ENCODE measurements around the gene TMPRSS4. TPM values are rescaled to one million over a fixed set of nuclear protein-coding genes. Genes with fewer than 3 reads are reported as not detected.

TMPRSS4 gene
- total and polyA plus RNA-seq, 4 donors, result 0.96 to 6.5 TPM; not detected in 2

DNA sequence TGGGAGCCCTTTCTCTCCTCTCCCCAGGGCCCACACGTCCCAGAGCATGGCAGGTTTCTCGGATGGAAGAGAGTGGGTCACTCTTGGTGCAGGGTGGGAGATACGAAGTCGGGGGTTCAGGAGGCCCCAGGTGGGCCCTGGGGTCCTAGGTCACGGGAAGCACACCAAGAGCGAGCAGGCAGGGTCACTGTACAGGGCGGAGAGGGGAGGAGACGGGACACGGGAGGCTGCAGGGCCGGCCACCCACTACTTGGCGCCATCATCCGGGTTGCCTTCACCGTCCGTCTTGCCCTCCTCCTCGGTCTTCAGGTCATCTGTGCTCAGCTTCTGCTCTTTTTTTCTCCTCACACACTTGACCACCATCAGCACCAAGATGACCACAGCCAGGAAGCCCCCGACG, 89.8 kb downstream of the TMPRSS4 start:
- DNase-seq (no peak), ATAC-seq (ENCODE audit: low FRiP score) (no peak)
- no peaks in the 10 kb centered on the region for H3K4me1 ChIP-seq (ENCODE audit: control insufficient read depth in 1 of 2, insufficient read depth in 2 of 2, low read length in 2 of 2)
- 90 to 93% methylated on average over 7 to 17 of the region's 17 CpGs for WGBS, 2 donors
- intact Hi-C loops (cut with DNase I), result no loop called here
- H3K27me3 ChIP-seq (ENCODE audit: control insufficient read depth in 1 of 2, insufficient read depth in 2 of 2, low read length in 1 of 2), result no peaks in the 10 kb centered on the region
- H3K27ac ChIP-seq (ENCODE audit: low read depth in 1 of 2, low read length in 2 of 2), result no peak overlapping the region
- no peaks in the 10 kb centered on the region for H3K36me3 ChIP-seq (ENCODE audit: control insufficient read depth in 1 of 2, insufficient read depth in 2 of 2, low read length in 1 of 2)
- no peaks in the 10 kb centered on the region for H3K9me3 ChIP-seq (ENCODE audit: control insufficient read depth, low read length)
- H3K4me3 ChIP-seq (ENCODE audit: low read length in 2 of 2), result no peak overlapping the region

DNA sequence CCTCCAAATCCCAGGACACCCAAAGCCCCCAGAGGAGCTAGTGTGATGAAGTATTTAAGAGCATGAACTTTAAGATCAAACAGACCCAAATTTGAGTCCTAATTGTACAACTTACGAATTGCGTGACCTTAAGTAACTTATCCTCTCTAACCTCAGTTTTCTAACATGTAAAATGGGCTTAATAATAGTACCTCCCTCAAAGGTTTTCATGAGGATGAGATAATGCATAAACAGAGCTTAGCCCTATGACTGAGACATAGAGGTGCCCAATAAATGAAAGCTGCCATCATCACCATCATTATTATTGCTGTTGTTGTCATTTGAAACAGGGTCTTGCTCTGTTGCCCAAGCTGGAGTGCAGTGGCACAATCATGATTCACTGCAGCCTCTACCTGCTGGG, 90.4 kb downstream of the TMPRSS4 start:
- DNase-seq, result no peak
- ATAC-seq (ENCODE audit: low FRiP score), result no peak
- H3K36me3 ChIP-seq (ENCODE audit: control insufficient read depth in 1 of 2, insufficient read depth in 2 of 2, low read length in 1 of 2), result no peaks in the 10 kb centered on the region
- no peak overlapping the region for H3K27ac ChIP-seq (ENCODE audit: low read depth in 1 of 2, low read length in 2 of 2)
- H3K9me3 ChIP-seq (ENCODE audit: control insufficient read depth, low read length), result no peaks in the 10 kb centered on the region
- no peaks in the 10 kb centered on the region for H3K27me3 ChIP-seq (ENCODE audit: control insufficient read depth in 1 of 2, insufficient read depth in 2 of 2, low read length in 1 of 2)
- intact Hi-C loops (cut with DNase I), result no loop called here
- no peak overlapping the region for H3K4me3 ChIP-seq (ENCODE audit: low read length in 2 of 2)
- H3K4me1 ChIP-seq (ENCODE audit: control insufficient read depth in 1 of 2, insufficient read depth in 2 of 2, low read length in 2 of 2), result no peaks in the 10 kb centered on the region
- 93 to 95% methylated on average over 2 of the region's 2 CpGs for WGBS, 2 donors

GRCh38 chr11:118167906-118168305, 91.0 kb downstream of the TMPRSS4 start:
- DNase-seq (no peak), ATAC-seq (ENCODE audit: low FRiP score) (no peak)
- WGBS, 2 donors, result 89 to 91% methylated on average over 12 of the region's 12 CpGs
- no peak overlapping the region for H3K27ac ChIP-seq (ENCODE audit: low read depth in 1 of 2, low read length in 2 of 2)
- no peak overlapping the region for H3K4me3 ChIP-seq (ENCODE audit: low read length in 2 of 2)
- intact Hi-C loops (cut with DNase I), result no loop called here
- H3K27me3 ChIP-seq (ENCODE audit: control insufficient read depth in 1 of 2, insufficient read depth in 2 of 2, low read length in 1 of 2), result no peaks in the 10 kb centered on the region
- H3K9me3 ChIP-seq (ENCODE audit: control insufficient read depth, low read length), result no peaks in the 10 kb centered on the region
- H3K36me3 ChIP-seq (ENCODE audit: control insufficient read depth in 1 of 2, insufficient read depth in 2 of 2, low read length in 1 of 2), result no peaks in the 10 kb centered on the region
- H3K4me1 ChIP-seq (ENCODE audit: control insufficient read depth in 1 of 2, insufficient read depth in 2 of 2, low read length in 2 of 2), result no peaks in the 10 kb centered on the region

DNA sequence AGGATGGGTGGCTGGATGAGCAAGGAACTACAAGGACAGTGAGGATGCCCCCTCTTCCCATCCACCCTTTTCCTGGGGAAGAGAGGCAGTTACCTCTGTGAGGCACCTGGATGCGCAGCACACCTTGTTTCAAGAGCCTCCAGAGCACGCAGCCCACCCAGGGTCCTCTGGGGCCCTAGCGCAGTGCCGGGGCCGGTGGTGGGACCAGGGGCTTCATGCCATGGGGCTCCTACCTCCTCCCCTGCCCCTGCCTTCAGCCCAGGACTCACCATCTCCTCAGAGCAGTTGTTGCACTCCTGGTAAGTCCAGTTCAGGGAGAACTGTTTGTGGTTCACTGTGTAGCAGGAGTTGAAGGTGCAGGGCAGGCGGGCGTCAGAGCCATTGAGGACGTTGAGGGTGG, 91.4 kb downstream of the TMPRSS4 start:
- intact Hi-C loops (cut with DNase I), result no loop called here
- Histone ChIP-seq H3K27ac (ENCODE audit: low read depth in 1 of 2, low read length in 2 of 2) (no peak overlapping the region), H3K27me3 (ENCODE audit: control insufficient read depth in 1 of 2, insufficient read depth in 2 of 2, low read length in 1 of 2) (no peaks in the 10 kb centered on the region), H3K4me1 (ENCODE audit: control insufficient read depth in 1 of 2, insufficient read depth in 2 of 2, low read length in 2 of 2) (no peaks in the 10 kb centered on the region), H3K36me3 (ENCODE audit: control insufficient read depth in 1 of 2, insufficient read depth in 2 of 2, low read length in 1 of 2) (no peaks in the 10 kb centered on the region), H3K9me3 (ENCODE audit: control insufficient read depth, low read length) (no peaks in the 10 kb centered on the region), H3K4me3 (ENCODE audit: low read length in 2 of 2) (no peak overlapping the region)
- DNase-seq, result no peak
- no peak for ATAC-seq (ENCODE audit: low FRiP score)
- WGBS, 2 donors, result 91 to 92% methylated on average over 8 of the region's 8 CpGs

GRCh38 chr11:118168751-118169150, 91.9 kb downstream of the TMPRSS4 start:
- intact Hi-C loops (cut with DNase I), result no loop called here
- no peak for ATAC-seq (ENCODE audit: low FRiP score)
- Histone ChIP-seq H3K9me3 (ENCODE audit: control insufficient read depth, low read length) (no peaks in the 10 kb centered on the region), H3K27ac (ENCODE audit: low read depth in 1 of 2, low read length in 2 of 2) (no peak overlapping the region), H3K4me1 (ENCODE audit: control insufficient read depth in 1 of 2, insufficient read depth in 2 of 2, low read length in 2 of 2) (no peaks in the 10 kb centered on the region), H3K27me3 (ENCODE audit: control insufficient read depth in 1 of 2, insufficient read depth in 2 of 2, low read length in 1 of 2) (no peaks in the 10 kb centered on the region), H3K4me3 (ENCODE audit: low read length in 2 of 2) (no peak overlapping the region), H3K36me3 (ENCODE audit: control insufficient read depth in 1 of 2, insufficient read depth in 2 of 2, low read length in 1 of 2) (no peaks in the 10 kb centered on the region)
- WGBS, 2 donors, result 85 to 93% methylated on average over 3 of the region's 3 CpGs
- DNase-seq, result peak in 1 of 2 donors; percentile 25

DNA sequence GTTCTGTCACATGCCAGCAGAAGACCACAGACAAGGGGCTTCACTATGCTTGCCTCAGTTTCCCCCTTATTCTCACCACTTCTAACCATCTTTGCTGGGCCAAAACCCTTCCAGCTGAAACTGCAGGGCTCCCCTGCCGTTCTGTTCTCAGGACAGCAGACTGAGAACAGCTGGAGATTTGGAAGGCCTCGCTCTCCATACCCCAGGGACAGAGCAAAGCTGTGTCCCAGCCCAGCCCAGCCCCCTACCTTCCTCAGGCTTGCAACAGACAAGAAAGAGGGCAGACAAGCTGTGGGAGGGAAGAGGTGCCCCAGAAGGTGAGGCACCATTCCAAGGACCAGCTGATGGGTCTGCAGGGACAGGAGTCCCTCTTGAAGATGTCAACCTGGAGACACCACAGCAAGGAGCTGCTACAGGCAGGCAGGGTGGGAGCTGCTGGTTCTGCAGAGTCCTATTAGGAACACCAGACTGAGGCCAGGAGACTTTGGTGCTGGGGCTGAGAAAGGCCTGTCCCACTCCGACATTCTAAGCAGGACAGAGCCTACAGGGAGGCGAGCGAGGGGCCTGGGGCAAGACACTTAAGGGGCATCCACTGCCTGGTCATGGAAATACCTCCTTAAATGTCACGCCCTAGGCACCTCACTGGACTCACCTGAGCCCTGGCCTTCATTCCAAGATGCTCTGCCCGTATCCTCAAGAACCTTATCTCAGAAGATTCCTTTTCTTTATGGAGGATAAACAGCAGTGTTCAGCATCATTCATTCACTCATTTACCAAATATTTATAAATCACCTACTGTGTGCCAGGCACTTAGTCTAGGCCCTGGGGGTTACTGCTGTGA, 92.6 kb downstream of the TMPRSS4 start:
- ATAC-seq (ENCODE audit: low FRiP score), result no peak
- intact Hi-C loops (cut with DNase I), result no loop called here
- H3K27ac ChIP-seq (ENCODE audit: low read depth in 1 of 2, low read length in 2 of 2), result no peak overlapping the region
- no peaks in the 10 kb centered on the region for H3K4me1 ChIP-seq (ENCODE audit: control insufficient read depth in 1 of 2, insufficient read depth in 2 of 2, low read length in 2 of 2)
- no peaks in the 10 kb centered on the region for H3K9me3 ChIP-seq (ENCODE audit: control insufficient read depth, low read length)
- DNase-seq, result peak in 1 of 2 donors; percentile 9
- H3K27me3 ChIP-seq (ENCODE audit: control insufficient read depth in 1 of 2, insufficient read depth in 2 of 2, low read length in 1 of 2), result no peaks in the 10 kb centered on the region
- WGBS, 2 donors, result 76 to 79% methylated on average over 7 of the region's 7 CpGs
- H3K4me3 ChIP-seq (ENCODE audit: low read length in 2 of 2), result no peak overlapping the region
- H3K36me3 ChIP-seq (ENCODE audit: control insufficient read depth in 1 of 2, insufficient read depth in 2 of 2, low read length in 1 of 2), result no peaks in the 10 kb centered on the region

DNA sequence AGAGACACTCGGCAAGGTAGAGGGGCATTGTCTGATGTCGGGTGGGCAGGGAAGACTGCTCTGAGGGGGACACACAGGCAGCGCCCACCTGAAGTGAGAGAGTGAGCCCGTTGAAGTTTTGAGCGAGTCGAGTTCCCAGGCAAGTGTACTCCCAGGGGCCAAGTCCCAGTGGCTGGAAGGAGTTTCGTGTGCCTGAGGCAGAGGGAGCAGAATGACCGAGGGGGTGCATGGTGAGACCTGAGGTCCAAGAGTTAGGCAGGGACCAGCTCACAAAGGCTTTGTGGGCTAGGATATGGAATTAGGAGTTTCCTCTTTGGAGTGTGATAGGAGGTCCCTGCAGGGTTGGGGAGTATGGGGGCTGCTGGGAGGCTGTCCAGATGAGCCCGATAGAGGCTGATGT, 93.4 kb downstream of the TMPRSS4 start:
- 86 to 87% methylated on average over 9 of the region's 9 CpGs for WGBS, 2 donors
- intact Hi-C loops (cut with DNase I), result no loop called here

GRCh38 chr11:118170882-118171268, 94.0 kb downstream of the TMPRSS4 start:
- H3K9me3 ChIP-seq (ENCODE audit: control insufficient read depth, low read length), result no peaks in the 10 kb centered on the region
- DNase-seq (no peak), ATAC-seq (ENCODE audit: low FRiP score) (no peak)
- WGBS, 2 donors, result 36 to 40% methylated on average over 8 of the region's 8 CpGs
- no peaks in the 10 kb centered on the region for H3K36me3 ChIP-seq (ENCODE audit: control insufficient read depth in 1 of 2, insufficient read depth in 2 of 2, low read length in 1 of 2)
- intact Hi-C loops (cut with DNase I), result loop anchor here in 1 of 2 donors (1.0 kb wide), 1 partner anchor 26 kb away; no protein-coding TSS in a partner anchor
- no peaks in the 10 kb centered on the region for H3K4me1 ChIP-seq (ENCODE audit: control insufficient read depth in 1 of 2, insufficient read depth in 2 of 2, low read length in 2 of 2)
- H3K27ac ChIP-seq (ENCODE audit: low read depth in 1 of 2, low read length in 2 of 2), result no peak overlapping the region
- no peak overlapping the region for H3K4me3 ChIP-seq (ENCODE audit: low read length in 2 of 2)
- H3K27me3 ChIP-seq (ENCODE audit: control insufficient read depth in 1 of 2, insufficient read depth in 2 of 2, low read length in 1 of 2), result no peaks in the 10 kb centered on the region

More for the DNA sequence above, 93.4 kb downstream of the TMPRSS4 start:
- Histone ChIP-seq H3K9me3 (ENCODE audit: control insufficient read depth, low read length) (no peaks in the 10 kb centered on the region), H3K27me3 (ENCODE audit: control insufficient read depth in 1 of 2, insufficient read depth in 2 of 2, low read length in 1 of 2) (no peaks in the 10 kb centered on the region), H3K27ac (ENCODE audit: low read depth in 1 of 2, low read length in 2 of 2) (no peak overlapping the region), H3K4me1 (ENCODE audit: control insufficient read depth in 1 of 2, insufficient read depth in 2 of 2, low read length in 2 of 2) (no peaks in the 10 kb centered on the region), H3K36me3 (ENCODE audit: control insufficient read depth in 1 of 2, insufficient read depth in 2 of 2, low read length in 1 of 2) (no peaks in the 10 kb centered on the region), H3K4me3 (ENCODE audit: low read length in 2 of 2) (no peak overlapping the region)
- no peak for DNase-seq
- no peak for ATAC-seq (ENCODE audit: low FRiP score)

All from aorta (tissue), 5 donors.